Anterior cingulate cortex (tissue), 58 donors: ENCODE data around the gene IQCB1.
"Not testable (repeated sequence)": the region's sequence is repeated elsewhere in the genome, so short reads cannot be mapped to it uniquely, and the experiment has no call there.

Experiments used
- DNase-seq, 58 donors: peaks; one replicate each; lab custom pipeline; 2025; lab: John Stamatoyannopoulos, UW

IQCB1 gene

GRCh38 chr3:121834671-121835464, at the start of gene IQCB1, which contains the start of gene EAF2:
Gene IQCB1, minus strand, starts transcription at chr3:121835060. Its CDS starts 6,100 bp downstream, at chr3:121828960.
Gene EAF2, plus strand, starts transcription at chr3:121835209. Its CDS starts 77 bp downstream, at chr3:121835286.
- DNase-seq, result peak; percentile 60 to 98 (median 93)

GRCh38 chr3:121883507-121883906, 48.6 kb upstream of the IQCB1 start:
- DNase-seq, result no peak

GRCh38 chr3:121878411-121878810, 43.6 kb upstream of the IQCB1 start:
- DNase-seq, result no peak

GRCh38 chr3:121871430-121871829, 36.6 kb upstream of the IQCB1 start:
- DNase-seq, result no peak

GRCh38 chr3:121870717-121871116, 35.9 kb upstream of the IQCB1 start:
- DNase-seq, result no peak

- no peak for DNase-seq
Observed at GRCh38 chr3:121869736-121870135, 34.9 kb upstream of the IQCB1 start.

- DNase-seq, result no peak
Observed at GRCh38 chr3:121863801-121864200, 28.9 kb upstream of the IQCB1 start.

- not testable (repeated sequence) for DNase-seq
Observed at GRCh38 chr3:121863247-121863646, 28.4 kb upstream of the IQCB1 start.

GRCh38 chr3:121857778-121858177, 22.9 kb upstream of the IQCB1 start:
- not testable (repeated sequence) for DNase-seq

GRCh38 chr3:121855555-121855954, 20.7 kb upstream of the IQCB1 start:
- no peak for DNase-seq

- no peak for DNase-seq
Observed at GRCh38 chr3:121852256-121852655, 17.4 kb upstream of the IQCB1 start.

GRCh38 chr3:121844892-121845291, 10.0 kb upstream of the IQCB1 start:
- no peak for DNase-seq

GRCh38 chr3:121839962-121840361, 5.1 kb upstream of the IQCB1 start:
- DNase-seq, result no peak

- DNase-seq, result no peak
Observed at GRCh38 chr3:121836481-121836880, 1.6 kb upstream of the IQCB1 start.

GRCh38 chr3:121836064-121836463, 1.2 kb upstream of the IQCB1 start:
- no peak for DNase-seq

GRCh38 chr3:121835465-121835801, 573 bp upstream of the IQCB1 start:
- peak in 1 of 58 donors; percentile 26 for DNase-seq

- DNase-seq, result peak in 7 of 58 donors; percentile 3 to 41 (median 19)
Observed at GRCh38 chr3:121834157-121834670, 646 bp downstream of the IQCB1 start.

- no peak for DNase-seq
Observed at GRCh38 chr3:121822973-121823372, 11.9 kb downstream of the IQCB1 start.

GRCh38 chr3:121821421-121822199, 13.2 kb downstream of the IQCB1 start:
- DNase-seq, result no peak

GRCh38 chr3:121819236-121819635, 15.6 kb downstream of the IQCB1 start:
- no peak for DNase-seq

- DNase-seq, result no peak
Observed at GRCh38 chr3:121818578-121818977, 16.3 kb downstream of the IQCB1 start.
